Stimulated activated CD4-positive, alpha-beta T cell treated with anti-CD3 and anti-CD28 coated beads, Interleukin-1b, Interleukin-23, amount 100 ng/mL, for 4 hours (primary cell): ENCODE data around the gene RNF167.

ENCODE experiments used
- DNase-seq, 2 donors: peaks; one replicate each; pipeline ENCODE4 v3.0.0-alpha.2; 2020; ENCODE audit warnings: low read depth in 2 of 2

RNF167 gene

GRCh38 chr17:4978726-4979125 is 38.7 kb downstream of the RNF167 start:
- no peak for DNase-seq

- peak in 1 of 2 donors; percentile 53 for DNase-seq
These were observed 40.7 kb downstream of the RNF167 start for GRCh38 chr17:4980644-4981216.

GRCh38 chr17:4982305-4982704 is 42.2 kb downstream of the RNF167 start:
- DNase-seq, result no peak

DNA sequence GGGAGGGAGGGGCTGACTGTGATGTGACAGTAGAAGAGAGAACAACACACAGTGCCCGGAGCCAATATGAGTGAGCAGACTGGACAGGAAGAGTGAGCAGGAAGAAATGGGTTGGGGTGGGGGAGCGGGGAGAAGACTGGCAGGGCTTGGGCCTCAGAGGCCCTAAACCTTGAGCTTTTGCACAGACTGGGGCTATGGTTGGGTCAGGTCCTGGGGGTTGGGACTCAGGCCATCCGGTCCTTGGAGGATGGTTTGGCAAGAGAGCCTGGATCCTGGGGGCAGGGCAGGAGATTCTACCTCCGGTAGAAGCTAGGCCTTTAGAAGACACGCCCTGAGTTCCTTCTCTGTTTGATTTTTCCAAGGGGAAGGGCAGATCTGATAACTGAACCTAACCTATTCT is 46.3 kb downstream of the RNF167 start:
- DNase-seq, result no peak

DNA sequence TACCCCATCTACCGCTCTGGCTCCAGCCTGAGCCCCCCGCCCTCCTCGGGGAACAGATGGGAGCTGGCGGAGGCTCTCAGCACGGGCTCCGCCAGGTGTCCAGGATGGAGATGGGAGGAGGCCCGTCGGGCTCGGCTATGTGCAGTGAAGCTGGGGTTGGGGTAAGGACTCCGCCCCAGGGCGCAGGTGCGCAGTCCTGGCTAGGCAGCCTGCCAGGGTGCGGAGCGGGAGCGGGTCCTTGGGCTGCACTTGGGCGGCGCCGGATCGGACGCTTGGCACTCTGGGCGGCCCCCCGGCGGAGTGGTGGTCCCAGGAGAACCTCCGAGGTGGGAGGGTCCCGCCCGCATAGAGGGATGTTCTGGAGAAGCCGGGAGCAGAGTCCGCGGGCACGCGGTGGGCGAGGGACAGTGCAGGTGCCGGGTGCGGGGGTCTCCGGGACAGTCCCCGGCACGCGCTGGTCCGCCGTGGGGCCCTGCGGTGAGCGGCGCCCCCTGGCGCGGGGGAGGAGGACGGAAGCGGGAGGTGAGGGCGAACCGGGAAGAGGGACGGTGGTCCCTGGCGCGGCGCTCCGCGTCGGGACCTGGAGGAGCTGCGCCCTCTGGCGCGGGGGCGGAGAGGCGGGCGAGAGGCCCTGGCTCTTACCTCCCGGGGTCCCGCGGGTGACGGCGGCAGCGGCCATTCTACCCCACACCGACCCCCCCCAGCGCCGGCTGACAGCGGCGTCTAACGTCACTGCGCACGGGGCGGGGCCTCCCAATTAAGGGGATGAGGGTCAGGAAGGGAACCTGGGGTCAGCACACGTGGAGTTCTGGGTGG is 47.1 kb downstream of the RNF167 start, which contains the start of gene CAMTA2:
Gene CAMTA2, minus strand, starts transcription at position 725 of the 816 bp plus-strand sequence. CDS start 1,453 bp downstream, outside the sequence.
- peak; percentile 76 to 92 for DNase-seq

DNA sequence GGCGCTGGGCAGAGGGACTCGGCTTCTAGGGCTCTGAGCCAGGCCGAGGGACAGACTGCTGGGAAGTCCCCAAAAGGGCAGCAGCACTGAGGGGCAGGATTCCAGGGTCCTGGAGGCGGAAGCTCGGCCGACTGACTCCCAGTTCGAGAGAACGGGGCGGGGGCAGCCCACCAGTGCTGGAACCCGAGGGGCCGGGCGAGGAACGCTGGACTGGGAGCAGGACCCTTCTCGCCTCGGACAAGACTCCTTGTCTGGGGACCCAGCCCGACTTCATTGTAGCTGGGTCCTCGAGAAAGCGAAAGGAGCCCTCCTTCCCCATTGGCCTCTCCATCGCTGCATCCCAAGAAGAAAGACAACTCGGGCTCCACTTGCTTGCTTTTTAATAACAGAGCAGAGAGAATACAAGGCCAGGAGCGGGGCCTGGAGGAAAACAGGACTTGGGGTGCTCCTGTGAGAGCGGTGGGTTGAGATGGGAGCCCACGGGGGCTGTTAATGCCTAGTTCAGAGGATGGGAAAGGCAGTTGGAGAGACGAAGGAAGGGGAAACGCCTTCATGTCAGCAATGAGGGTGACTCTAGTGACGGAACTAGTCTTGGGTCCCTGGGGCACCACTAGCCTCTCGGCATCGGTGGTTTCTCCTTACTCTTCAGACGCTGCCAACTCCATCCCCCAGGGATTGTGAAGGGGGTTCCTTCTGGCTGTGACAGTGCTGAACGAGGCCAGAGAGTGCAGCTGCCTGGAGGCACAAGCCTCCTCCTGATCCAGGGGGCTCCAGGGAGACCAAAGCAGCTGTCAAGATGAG is 47.9 kb downstream of the RNF167 start:
- DNase-seq, result no peak

DNA sequence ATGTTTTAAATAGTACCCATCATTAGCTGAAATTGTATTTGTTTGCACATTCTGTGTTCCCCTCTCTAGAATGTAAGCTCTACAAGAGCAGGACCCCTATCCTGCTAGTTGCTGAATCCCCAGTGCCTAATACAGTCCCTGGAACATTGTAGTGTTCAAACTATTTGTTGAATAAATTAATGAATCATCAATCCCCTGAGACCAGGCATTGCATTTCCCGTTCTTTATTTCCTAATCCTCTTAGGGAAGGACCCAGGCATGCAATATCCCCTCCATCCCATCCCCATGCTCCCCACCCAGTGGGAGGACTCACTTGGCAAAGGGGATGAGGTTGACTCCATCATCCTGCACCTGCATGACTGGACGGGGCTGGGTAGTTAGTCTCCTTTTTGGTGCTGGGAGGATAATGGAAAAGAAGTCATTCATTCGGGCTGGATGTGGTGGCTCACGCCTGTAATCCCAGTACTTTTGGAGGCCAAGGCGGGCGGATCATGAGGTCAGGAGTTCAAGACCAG is 54.1 kb downstream of the RNF167 start:
- DNase-seq, result no peak
